Skeletal muscle satellite cell (primary cell): ENCODE measurements around the gene LEMD2.

Source experiments
- H3K27me3 ChIP-seq: 2 replicates; pipeline ENCODE4 v1.7.0; 2013; ENCODE audit warnings: low read length; ENCODE audit not compliant: control insufficient read depth, insufficient read depth
- H3K36me3 ChIP-seq: 2 replicates; pipeline ENCODE4 v1.7.0; 2013; ENCODE audit warnings: mild to moderate bottlenecking, control low read depth, low read length; ENCODE audit not compliant: insufficient read depth
- H3K4me1 ChIP-seq: 2 replicates; pipeline ENCODE4 v1.7.0; 2013; ENCODE audit warnings: low read length; ENCODE audit not compliant: control insufficient read depth, insufficient read depth
- H3K4me2 ChIP-seq: 2 replicates; pipeline ENCODE4 v1.7.0; 2013; ENCODE audit warnings: mild to moderate bottlenecking, low read length
- H3K4me3 ChIP-seq: 2 replicates; pipeline ENCODE4 v1.7.0; 2013; ENCODE audit warnings: low read length
- H3K9ac ChIP-seq: 2 replicates; pipeline ENCODE4 v1.7.0; 2013; ENCODE audit warnings: mild to moderate bottlenecking, low read depth, low read length, moderate library complexity
- H3K9me3 ChIP-seq: replicated peaks from 2 replicates; pipeline ENCODE4 v1.7.0; 2013; ENCODE audit warnings: mild to moderate bottlenecking, control low read depth, low read length

The LEMD2 gene

DNA sequence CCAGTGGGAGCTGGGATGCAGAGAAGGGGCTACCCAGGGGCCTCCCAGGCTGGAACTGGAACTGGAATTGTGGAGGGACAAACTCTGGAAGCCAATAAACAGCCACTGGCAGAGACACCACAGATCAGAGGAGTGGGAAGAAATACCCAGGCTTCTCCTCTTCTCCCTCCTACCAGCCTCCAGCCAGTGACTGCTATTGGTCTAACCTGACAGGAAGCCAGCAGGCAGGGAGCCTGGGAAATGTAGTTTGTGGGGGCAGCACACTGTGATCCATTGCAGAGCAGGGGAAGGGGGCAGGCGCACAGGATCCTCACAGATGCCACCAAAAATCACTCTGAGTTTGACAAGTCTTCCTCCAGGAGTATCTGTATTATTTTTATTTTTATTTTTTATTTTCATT, 26.9 kb upstream of the LEMD2 start:
- no peaks in the 10 kb centered on the region for H3K9me3 ChIP-seq
- H3K27me3 ChIP-seq: peaks cover 82% of the 10 kb centered on the region
- no peak overlapping the region for H3K4me3 ChIP-seq
- H3K36me3 ChIP-seq: no peaks in the 10 kb centered on the region
- H3K4me1 ChIP-seq: no peaks in the 10 kb centered on the region
- no peak overlapping the region for H3K9ac ChIP-seq
- H3K4me2 ChIP-seq: no peak overlapping the region

GRCh38 chr6:33813990-33814985, 25.4 kb upstream of the LEMD2 start:
- Histone ChIP-seq H3K4me2 (no peak overlapping the region), H3K36me3 (no peaks in the 10 kb centered on the region), H3K9ac (no peak overlapping the region), H3K9me3 (no peaks in the 10 kb centered on the region), H3K27me3 (peaks cover 76% of the 10 kb centered on the region), H3K4me1 (no peaks in the 10 kb centered on the region), H3K4me3 (no peak overlapping the region)

DNA sequence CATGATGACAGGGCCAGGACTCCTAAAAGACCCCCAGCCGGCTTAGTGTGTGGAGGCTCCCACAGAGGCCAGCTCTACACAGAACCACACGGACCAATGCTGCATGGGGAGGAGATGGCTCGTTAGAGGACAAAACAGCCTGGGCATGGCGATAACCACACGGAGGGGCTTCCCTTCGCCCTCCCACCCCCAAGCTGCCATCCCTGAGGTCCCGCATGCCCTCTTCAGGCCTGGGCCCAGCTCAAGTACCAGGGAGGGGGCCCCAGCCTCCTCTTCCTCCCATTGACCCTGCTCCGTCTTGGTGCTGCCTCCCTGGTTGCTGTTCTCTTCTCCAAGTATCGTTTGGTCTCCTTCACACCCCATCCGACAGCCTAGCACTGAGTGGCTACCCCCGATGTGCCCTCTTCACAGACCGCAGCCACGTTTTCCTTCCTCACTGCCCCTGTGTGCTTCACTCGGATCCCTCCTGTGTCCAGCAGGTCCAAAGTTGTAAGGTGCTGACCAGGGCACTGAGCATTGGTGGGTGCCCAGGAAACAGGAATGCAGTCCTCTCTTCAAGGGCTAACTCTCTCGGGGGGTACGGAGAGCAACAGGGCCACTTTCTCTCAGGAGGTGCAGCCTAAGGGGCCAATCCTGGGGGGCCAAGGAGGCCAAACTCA, 24.4 kb upstream of the LEMD2 start:
- Histone ChIP-seq H3K4me1 (no peaks in the 10 kb centered on the region), H3K27me3 (peaks cover 76% of the 10 kb centered on the region)

DNA sequence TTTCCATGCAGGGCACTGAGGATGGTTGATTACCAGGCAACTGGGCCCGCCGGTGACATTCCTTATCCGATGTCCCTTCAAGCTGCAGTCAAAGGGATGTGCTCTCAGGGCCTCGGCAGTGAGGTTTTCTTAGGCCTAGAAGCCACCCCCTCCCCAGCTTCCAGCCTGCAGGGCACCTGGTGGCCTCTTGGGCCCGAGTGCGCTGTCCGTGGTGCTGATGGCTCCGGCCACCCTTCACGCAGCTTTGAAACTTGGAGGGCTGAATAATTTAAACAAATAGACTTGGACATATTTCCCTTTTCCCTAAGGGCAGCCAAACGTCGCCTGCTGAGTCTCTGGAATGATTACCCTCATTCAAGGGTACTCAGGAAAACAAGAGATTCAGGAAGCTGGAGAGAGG, 23.7 kb upstream of the LEMD2 start:
- Histone ChIP-seq H3K4me3 (no peak overlapping the region), H3K4me2 (no peak overlapping the region), H3K36me3 (no peaks in the 10 kb centered on the region), H3K4me1 (no peaks in the 10 kb centered on the region), H3K9me3 (no peaks in the 10 kb centered on the region), H3K27me3 (peaks cover 76% of the 10 kb centered on the region), H3K9ac (no peak overlapping the region)

More for the DNA sequence above, 24.4 kb upstream of the LEMD2 start:
- H3K36me3 ChIP-seq: no peaks in the 10 kb centered on the region
- H3K9ac ChIP-seq: no peak overlapping the region
- no peak overlapping the region for H3K4me2 ChIP-seq
- no peaks in the 10 kb centered on the region for H3K9me3 ChIP-seq
- no peak overlapping the region for H3K4me3 ChIP-seq

DNA sequence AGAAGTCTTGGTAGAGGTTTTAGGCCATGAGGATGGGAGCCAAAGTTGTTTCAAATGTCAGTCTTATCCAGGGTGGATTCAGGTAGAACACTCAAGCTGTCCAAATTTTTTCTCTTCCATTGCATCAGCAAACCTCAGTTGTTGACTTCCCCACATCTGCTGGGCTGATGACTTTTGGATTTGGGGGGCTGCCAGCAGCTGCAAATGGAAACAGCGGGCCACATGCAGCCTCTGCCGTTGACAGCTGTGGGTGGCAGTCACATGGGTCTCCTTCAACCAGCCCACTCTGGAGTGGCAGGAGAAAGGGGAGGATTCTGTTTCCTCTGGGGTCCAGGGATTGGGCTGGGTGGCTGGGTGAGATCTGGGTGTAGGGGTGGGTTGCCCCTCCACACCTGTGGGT, 20.7 kb upstream of the LEMD2 start:
- no peaks in the 10 kb centered on the region for H3K4me1 ChIP-seq
- no peaks in the 10 kb centered on the region for H3K36me3 ChIP-seq
- H3K9me3 ChIP-seq: no peaks in the 10 kb centered on the region
- H3K27me3 ChIP-seq: peaks cover 78% of the 10 kb centered on the region
- H3K4me2 ChIP-seq: no peak overlapping the region
- no peak overlapping the region for H3K9ac ChIP-seq
- H3K4me3 ChIP-seq: no peak overlapping the region

GRCh38 chr6:33808641-33809180, 19.8 kb upstream of the LEMD2 start:
- H3K9me3 ChIP-seq: no peaks in the 10 kb centered on the region
- peaks cover 83% of the 10 kb centered on the region for H3K27me3 ChIP-seq
- no peak overlapping the region for H3K4me3 ChIP-seq
- H3K36me3 ChIP-seq: no peaks in the 10 kb centered on the region
- H3K4me1 ChIP-seq: no peaks in the 10 kb centered on the region
- no peak overlapping the region for H3K4me2 ChIP-seq
- no peak overlapping the region for H3K9ac ChIP-seq

DNA sequence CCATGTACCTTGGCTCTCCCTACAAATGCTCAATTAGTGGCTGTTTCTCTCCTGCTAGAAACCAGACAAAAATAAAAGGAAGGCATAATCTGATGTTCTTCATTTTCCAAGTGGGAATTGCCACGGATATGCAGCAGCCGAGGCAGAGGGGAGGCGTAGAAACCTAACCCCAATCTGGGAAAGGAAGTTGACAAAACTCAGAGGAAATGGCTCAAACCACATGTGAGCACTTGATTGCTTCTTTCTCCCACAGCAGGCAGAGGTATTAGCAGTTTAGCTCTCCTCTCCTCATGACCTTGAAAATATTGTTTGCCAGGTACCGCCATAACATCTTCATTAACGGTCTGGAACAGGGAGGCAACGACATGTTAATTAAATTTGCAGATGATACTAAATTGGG, 18.7 kb upstream of the LEMD2 start:
- peaks cover 84% of the 10 kb centered on the region for H3K27me3 ChIP-seq
- H3K4me3 ChIP-seq: no peak overlapping the region

DNA sequence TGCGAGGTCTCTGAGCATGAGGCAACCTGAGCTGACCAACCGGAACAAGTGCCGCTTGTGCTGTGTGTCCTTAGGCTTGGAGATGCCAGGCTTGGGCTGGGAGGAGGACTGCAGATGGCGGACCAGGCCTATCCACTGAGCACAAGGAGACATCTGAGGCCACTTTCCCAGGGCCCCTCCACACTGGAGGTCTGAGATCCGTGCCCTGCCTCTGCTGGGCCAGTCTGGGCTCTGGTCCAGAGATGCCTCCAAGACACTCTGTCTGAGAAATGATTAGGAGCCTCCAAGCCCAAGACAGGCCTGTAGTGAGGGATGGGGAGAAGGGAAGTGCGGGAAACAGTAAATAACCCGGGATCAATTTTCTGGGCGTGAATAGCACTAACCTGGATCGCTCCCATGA, 17.9 kb upstream of the LEMD2 start:
- H3K4me1 ChIP-seq: no peaks in the 10 kb centered on the region
- no peaks in the 10 kb centered on the region for H3K9me3 ChIP-seq
- no peak overlapping the region for H3K4me2 ChIP-seq
- H3K36me3 ChIP-seq: no peaks in the 10 kb centered on the region
- peaks cover 84% of the 10 kb centered on the region for H3K27me3 ChIP-seq
- H3K9ac ChIP-seq: no peak overlapping the region
- H3K4me3 ChIP-seq: no peak overlapping the region

More for the DNA sequence above, 18.7 kb upstream of the LEMD2 start:
- no peak overlapping the region for H3K9ac ChIP-seq
- H3K4me1 ChIP-seq: no peaks in the 10 kb centered on the region
- H3K4me2 ChIP-seq: no peak overlapping the region
- H3K36me3 ChIP-seq: no peaks in the 10 kb centered on the region
- H3K9me3 ChIP-seq: no peaks in the 10 kb centered on the region

DNA sequence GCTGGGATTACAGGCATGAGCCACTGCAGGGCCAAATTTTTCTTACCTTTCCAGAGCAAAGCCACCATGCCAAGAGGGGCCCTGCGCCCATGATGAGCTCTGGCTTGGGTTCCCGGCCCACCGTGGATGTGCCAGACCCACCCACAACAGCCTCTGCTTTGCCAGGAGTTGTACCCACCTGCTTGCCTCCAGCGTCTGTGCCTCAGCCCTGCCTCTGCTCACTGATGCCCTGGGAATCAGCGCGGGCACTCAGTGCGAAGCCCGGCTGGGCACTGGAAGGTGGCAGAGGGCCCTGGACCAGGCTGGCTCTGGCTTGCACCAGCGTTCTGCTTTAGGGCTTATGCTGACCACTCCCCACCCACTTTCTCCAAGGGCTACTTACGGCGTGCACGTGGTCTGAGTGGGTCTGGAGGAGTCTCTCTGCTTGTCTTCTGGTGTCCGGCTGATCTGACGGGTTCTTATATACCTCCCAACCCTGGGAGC, 14.7 kb upstream of the LEMD2 start, which contains the start of gene MLN:
Gene MLN, minus strand, starts transcription at position 433 of the 483 bp plus-strand sequence. CDS start 2,840 bp downstream, outside the sequence.
- Histone ChIP-seq H3K9me3 (no peaks in the 10 kb centered on the region), H3K4me1 (no peaks in the 10 kb centered on the region), H3K9ac (no peak within 1 kb of the TSS), H3K27me3 (peaks cover 72% of the 10 kb centered on the region), H3K36me3 (no peaks in the 10 kb centered on the region), H3K4me3 (no peak within 1 kb of the TSS), H3K4me2 (no peak within 1 kb of the TSS)

DNA sequence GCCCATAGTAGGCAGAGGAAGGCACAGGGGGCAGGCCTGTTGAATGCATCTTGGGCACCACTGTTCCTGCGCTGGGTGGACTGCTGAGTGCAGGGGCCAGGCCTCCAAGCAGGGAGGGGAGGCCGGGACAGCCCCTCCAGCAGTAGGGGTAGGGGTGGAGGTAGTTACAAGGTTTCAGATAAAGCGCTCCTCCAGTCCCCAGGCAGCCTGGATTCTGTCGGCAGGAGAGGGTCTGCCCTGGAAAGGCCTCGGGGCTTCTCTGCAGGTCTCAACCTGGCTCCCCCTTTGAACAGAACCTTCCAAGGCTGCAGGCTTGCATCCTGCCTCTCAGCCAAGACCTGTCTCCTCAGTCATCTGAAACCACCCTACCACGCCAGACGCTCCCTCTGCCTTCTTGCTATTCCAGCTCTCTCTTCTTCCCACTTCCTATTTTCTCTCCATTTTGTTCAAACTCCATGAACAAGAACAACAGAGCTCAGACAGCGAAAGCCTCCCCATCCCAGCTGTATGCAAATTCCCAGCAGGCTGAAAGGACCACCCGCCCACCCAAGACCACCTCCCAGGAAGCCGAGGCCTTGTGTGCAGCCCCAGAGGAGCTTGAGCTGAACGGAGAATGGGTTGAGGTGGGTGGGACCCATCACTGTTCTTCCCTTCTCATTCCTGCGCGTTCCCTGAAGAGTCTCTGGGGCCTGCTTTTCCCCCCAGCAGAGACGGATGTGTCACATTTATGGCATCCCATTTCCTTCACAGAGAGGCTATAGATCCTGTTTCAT, 13.4 kb upstream of the LEMD2 start:
- H3K9ac ChIP-seq: no peak overlapping the region
- H3K4me1 ChIP-seq: no peaks in the 10 kb centered on the region
- peaks cover 71% of the 10 kb centered on the region for H3K27me3 ChIP-seq
- no peaks in the 10 kb centered on the region for H3K9me3 ChIP-seq
- no peak overlapping the region for H3K4me3 ChIP-seq
- no peak overlapping the region for H3K4me2 ChIP-seq
- H3K36me3 ChIP-seq: no peaks in the 10 kb centered on the region

- Histone ChIP-seq H3K4me2 (no peak overlapping the region), H3K27me3 (peaks cover 65% of the 10 kb centered on the region), H3K4me3 (no peak overlapping the region), H3K9ac (no peak overlapping the region), H3K36me3 (no peaks in the 10 kb centered on the region), H3K9me3 (no peaks in the 10 kb centered on the region), H3K4me1 (no peaks in the 10 kb centered on the region)
Observed at GRCh38 chr6:33801611-33802010, 12.7 kb upstream of the LEMD2 start.
